HepG2 (cell line): ENCODE data around the gene SLC16A5. TPM values are rescaled to one million over a fixed set of nuclear protein-coding genes. Genes with fewer than 3 reads are reported as not detected.
A peak's percentile ranks its signal among the peaks of the same experiment; 100 is the strongest.

Source experiments
- AKAP8 ChIP-seq: sonication (generic); formaldehyde crosslinking; IDR thresholded peaks from 2 replicates; pipeline ENCODE4 v1.5.1; 2020; ENCODE audit warnings: mild to moderate bottlenecking, missing genetic modification reagents
- CSRNP2 ChIP-seq: sonication (generic); formaldehyde crosslinking; conservative IDR thresholded peaks from 2 replicates; pipeline ENCODE4 v1.8.0; 2022; ENCODE audit warnings: low read depth, missing genetic modification reagents
- ELF4 ChIP-seq: sonication (generic); formaldehyde crosslinking; IDR thresholded peaks from 2 replicates; pipeline ENCODE4 v1.5.0; 2020; ENCODE audit warnings: missing genetic modification reagents, mild to moderate bottlenecking, moderate library complexity, borderline replicate concordance
- FLYWCH1 ChIP-seq: sonication (generic); formaldehyde crosslinking; IDR thresholded peaks from 2 replicates; pipeline ENCODE4 v1.8.1; 2023; ENCODE audit warnings: mild to moderate bottlenecking, missing genetic modification reagents
- GATAD2A ChIP-seq: IDR thresholded peaks from 2 replicates; pipeline ENCODE4 v1.6.1; 2016
- GTF3A ChIP-seq: sonication (generic); formaldehyde crosslinking; conservative IDR thresholded peaks from 2 replicates; pipeline ENCODE4 v1.4.0; 2020; ENCODE audit warnings: mild to moderate bottlenecking, missing genetic modification reagents
- MTA1 ChIP-seq: sonication (generic); formaldehyde crosslinking; IDR thresholded peaks from 2 replicates; pipeline ENCODE4 v1.4.0; 2020; ENCODE audit warnings: missing genetic modification reagents, mild to moderate bottlenecking, borderline replicate concordance
- MYC ChIP-seq: sonication (generic); formaldehyde crosslinking; IDR thresholded peaks from 2 replicates; pipeline ENCODE4 v1.9.0; 2021; ENCODE audit warnings: missing genetic modification reagents, borderline replicate concordance
- MYNN ChIP-seq: sonication (generic); formaldehyde crosslinking; IDR thresholded peaks from 2 replicates; pipeline ENCODE4 v1.4.0; 2020; ENCODE audit warnings: mild to moderate bottlenecking, low read depth, missing genetic modification reagents
- SATB2 ChIP-seq: sonication (generic); formaldehyde crosslinking; IDR thresholded peaks from 2 replicates; pipeline ENCODE4 v1.5.0; 2020; ENCODE audit warnings: missing genetic modification reagents
- SRF ChIP-seq: IDR thresholded peaks from 2 replicates; pipeline ENCODE4 v1.6.1; 2011; ENCODE audit warnings: mild to moderate bottlenecking, low read depth, low read length, moderate library complexity
- SUZ12 ChIP-seq: fragments of 150-350 bp; IDR thresholded peaks from 2 replicates; pipeline ENCODE4 v1.6.1; 2014; ENCODE audit warnings: low read depth, low read length
- ZBTB4 ChIP-seq: sonication (generic); formaldehyde crosslinking; IDR thresholded peaks from 2 replicates; pipeline ENCODE4 v1.4.0; 2020; ENCODE audit warnings: missing genetic modification reagents, mild to moderate bottlenecking, borderline replicate concordance
- ZFP36 ChIP-seq: fragments of 150-350 bp; IDR thresholded peaks from 2 replicates; pipeline ENCODE4 v1.6.1; 2018; ENCODE audit warnings: borderline replicate concordance, low read length, low read depth; ENCODE audit not compliant: partially characterized antibody
- ZFP36L2 ChIP-seq: sonication (generic); formaldehyde crosslinking; IDR thresholded peaks from 2 replicates; pipeline ENCODE4 v1.4.0; 2020; ENCODE audit warnings: missing genetic modification reagents
- ZNF263 ChIP-seq: sonication (generic); formaldehyde crosslinking; IDR thresholded peaks from 2 replicates; pipeline ENCODE4 v1.4.0; 2020; ENCODE audit warnings: missing genetic modification reagents
- ZNF292 ChIP-seq: sonication (generic); formaldehyde crosslinking; IDR thresholded peaks from 2 replicates; pipeline ENCODE4 v1.8.1; 2022; ENCODE audit warnings: mild to moderate bottlenecking, low read depth, missing genetic modification reagents, borderline replicate concordance
- ZNF430 ChIP-seq: sonication (generic); formaldehyde crosslinking; IDR thresholded peaks from 2 replicates; pipeline ENCODE4 v1.9.0; 2021; ENCODE audit warnings: mild to moderate bottlenecking, missing genetic modification reagents
- ZNF891 ChIP-seq: sonication (generic); formaldehyde crosslinking; IDR thresholded peaks from 2 replicates; pipeline ENCODE4 v1.5.0; 2020; ENCODE audit warnings: mild to moderate bottlenecking, missing genetic modification reagents
- ZSCAN21 ChIP-seq: sonication (generic); formaldehyde crosslinking; IDR thresholded peaks from 2 replicates; pipeline ENCODE4 v1.8.0; 2022; ENCODE audit warnings: mild to moderate bottlenecking, missing genetic modification reagents, moderate library complexity, borderline replicate concordance
- polyA plus RNA-seq, 8 experiments: library from polyadenylated mRNA; depleted of rRNA in 3 of 8; stranded (reverse) in 7 of 8; unstranded in 1 of 8; fragments of >200 nt; fragmentation: Illumina TruSeq in 4 of 8; extraction: Trizol in 4 of 8; gene quantifications; 2 replicates each; pipeline versions ENCODE4 v1.2.1 to v1.2.3, GENCODE V29; 2011 to 2016; ENCODE audit warnings: low read depth in 4 of 8, missing spikeins in 1 of 8, mixed read lengths in 1 of 8; ENCODE audit not compliant: insufficient read depth in 1 of 8
- total RNA-seq, 5 experiments: library from RNA; depleted of rRNA; stranded (reverse); fragments of >200 nt; fragmentation: Illumina TruSeq; extraction: Trizol; gene quantifications; 2 replicates each; pipeline ENCODE4 v1.2.3, GENCODE V29; 2016; ENCODE audit warnings: low read depth in 1 of 5
- TF ChIP-seq, protein P1 (sequence below): sonication (generic); formaldehyde crosslinking; conservative IDR thresholded peaks from 2 replicates; pipeline ENCODE4 v1.5.0; 2020; ENCODE audit warnings: missing genetic modification reagents
- TF ChIP-seq, protein P2 (sequence below): sonication (generic); formaldehyde crosslinking; IDR thresholded peaks from 2 replicates; pipeline ENCODE4 v1.8.1; 2023; ENCODE audit warnings: mild to moderate bottlenecking, missing genetic modification reagents

SLC16A5 gene
- total and polyA plus RNA-seq, 2 of the 13 experiments (the other 11 are each of a cell fraction or from before 2014, with no cell fraction given), result 0.69 to 5.6 TPM

- TF ChIP-seq, protein P1, sequence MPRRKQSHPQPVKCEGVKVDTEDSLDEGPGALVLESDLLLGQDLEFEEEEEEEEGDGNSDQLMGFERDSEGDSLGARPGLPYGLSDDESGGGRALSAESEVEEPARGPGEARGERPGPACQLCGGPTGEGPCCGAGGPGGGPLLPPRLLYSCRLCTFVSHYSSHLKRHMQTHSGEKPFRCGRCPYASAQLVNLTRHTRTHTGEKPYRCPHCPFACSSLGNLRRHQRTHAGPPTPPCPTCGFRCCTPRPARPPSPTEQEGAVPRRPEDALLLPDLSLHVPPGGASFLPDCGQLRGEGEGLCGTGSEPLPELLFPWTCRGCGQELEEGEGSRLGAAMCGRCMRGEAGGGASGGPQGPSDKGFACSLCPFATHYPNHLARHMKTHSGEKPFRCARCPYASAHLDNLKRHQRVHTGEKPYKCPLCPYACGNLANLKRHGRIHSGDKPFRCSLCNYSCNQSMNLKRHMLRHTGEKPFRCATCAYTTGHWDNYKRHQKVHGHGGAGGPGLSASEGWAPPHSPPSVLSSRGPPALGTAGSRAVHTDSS (CRISPR knock-in tag), result 0 out of 2 replicates have a peak, but pooled peaks have one; percentile 40
- TF ChIP-seq ELF4 (CRISPR knock-in tag) (no peak), SRF (peak; percentile 56; the same call in 1 of the 2 replicates), CSRNP2 (CRISPR knock-in tag) (no peak), ZFP36 (no peak), GATAD2A (peak; percentile 82), ZSCAN21 (CRISPR knock-in tag) (peak; percentile 61; the same call in 1 of the 2 replicates), MTA1 (CRISPR knock-in tag) (no peak), ZNF263 (CRISPR knock-in tag) (peak; percentile 55; the same call in 1 of the 2 replicates), ZFP36L2 (CRISPR knock-in tag) (no peak), ZNF891 (CRISPR knock-in tag) (no peak), SATB2 (CRISPR knock-in tag) (0 out of 2 replicates have a peak, but pooled peaks have one; percentile 57), AKAP8 (CRISPR knock-in tag) (no peak; the same call in 1 of the 2 replicates), MYNN (CRISPR knock-in tag) (no peak), MYC (CRISPR knock-in tag) (peak; percentile 72), GTF3A (CRISPR knock-in tag) (0 out of 2 replicates have a peak, but pooled peaks have one; percentile 90), ZBTB4 (CRISPR knock-in tag) (peak; percentile 15; the same call in 1 of the 2 replicates), ZNF292 (CRISPR knock-in tag) (peak; percentile 69; the same call in 1 of the 2 replicates), FLYWCH1 (no peak), ZNF430 (CRISPR knock-in tag) (no peak), SUZ12 (no peak)
- TF ChIP-seq, protein P2, sequence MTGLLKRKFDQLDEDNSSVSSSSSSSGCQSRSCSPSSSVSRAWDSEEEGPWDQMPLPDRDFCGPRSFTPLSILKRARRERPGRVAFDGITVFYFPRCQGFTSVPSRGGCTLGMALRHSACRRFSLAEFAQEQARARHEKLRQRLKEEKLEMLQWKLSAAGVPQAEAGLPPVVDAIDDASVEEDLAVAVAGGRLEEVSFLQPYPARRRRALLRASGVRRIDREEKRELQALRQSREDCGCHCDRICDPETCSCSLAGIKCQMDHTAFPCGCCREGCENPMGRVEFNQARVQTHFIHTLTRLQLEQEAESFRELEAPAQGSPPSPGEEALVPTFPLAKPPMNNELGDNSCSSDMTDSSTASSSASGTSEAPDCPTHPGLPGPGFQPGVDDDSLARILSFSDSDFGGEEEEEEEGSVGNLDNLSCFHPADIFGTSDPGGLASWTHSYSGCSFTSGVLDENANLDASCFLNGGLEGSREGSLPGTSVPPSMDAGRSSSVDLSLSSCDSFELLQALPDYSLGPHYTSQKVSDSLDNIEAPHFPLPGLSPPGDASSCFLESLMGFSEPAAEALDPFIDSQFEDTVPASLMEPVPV (CRISPR knock-in tag), result no peak
Measured at GRCh38 chr17:75086496-75087181, 1.1 kb upstream of the SLC16A5 start (continued).
